ENCODE data around the gene NFKB2.

Gene NFKB2

DNA sequence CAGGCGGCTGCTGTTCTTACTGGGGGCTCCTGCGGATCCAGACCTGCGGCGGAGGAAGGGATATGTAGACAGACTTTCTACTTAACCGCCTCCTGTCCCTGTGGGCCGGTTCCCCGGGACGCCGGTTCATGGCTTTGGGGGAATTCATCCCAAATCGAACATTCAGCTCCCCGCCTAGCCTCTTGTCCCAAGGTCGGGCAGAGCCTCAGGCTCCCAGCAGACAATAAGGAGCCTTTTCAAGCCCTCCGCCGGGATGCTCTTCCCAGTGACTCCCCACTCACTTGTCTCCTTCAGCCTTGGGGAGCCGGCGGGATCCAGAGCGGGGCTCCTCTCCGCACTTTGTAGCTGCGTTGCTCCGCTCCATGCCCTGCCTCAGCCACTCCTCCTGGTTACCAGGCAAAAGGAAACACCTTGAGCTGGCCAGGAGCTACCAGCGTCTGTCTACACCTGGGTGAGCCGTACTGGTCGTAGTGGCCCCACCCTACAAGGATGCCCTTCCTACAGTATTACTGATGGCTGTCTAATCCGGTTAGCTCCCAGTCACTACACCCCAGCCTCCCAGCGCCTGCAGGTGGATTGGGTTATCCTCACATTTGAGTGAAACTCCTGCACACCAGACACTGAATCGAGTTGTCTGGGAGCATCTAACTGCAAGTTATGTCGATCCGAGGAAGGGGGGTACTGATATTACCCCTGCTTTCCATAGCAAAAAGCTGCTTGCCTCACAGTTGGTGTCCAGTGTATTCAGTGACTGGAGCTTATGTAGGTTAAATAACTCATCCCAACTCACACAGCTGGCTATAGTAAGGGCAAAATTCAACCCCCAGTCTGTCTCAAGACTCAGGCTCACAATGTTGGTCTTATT, 55.8 kb downstream of the NFKB2 start, which contains the start of gene C10orf95:
TSS of gene C10orf95 (minus strand) at position 439 of the 865 bp plus-strand sequence. CDS start 450 bp downstream, outside the sequence.
- DNase-seq (ENCODE audit: low spot score), result no peak
